GM21825 (cell line): Measurements from ENCODE around the gene AP1B1.
"Not testable (repeated sequence)": the region's sequence is repeated elsewhere in the genome, so short reads cannot be mapped to it uniquely, and the experiment has no call there.

Source experiments
- ATAC-seq: cut with Tn5 transposase; IDR thresholded peaks from one replicate; pipeline ENCODE4 v1.9.1; 2021; ENCODE audit warnings: mild to moderate bottlenecking, moderate library complexity; ENCODE audit not compliant: unreplicated experiment

AP1B1 gene

GRCh38 chr22:29351891-29352290 is 36.5 kb downstream of the AP1B1 start:
- no peak for ATAC-seq

- no peak for ATAC-seq
Measured at GRCh38 chr22:29351042-29351441, 37.3 kb downstream of the AP1B1 start.

- ATAC-seq = no peak
Measured at GRCh38 chr22:29348956-29349355, 39.4 kb downstream of the AP1B1 start.

GRCh38 chr22:29348041-29348440 is 40.3 kb downstream of the AP1B1 start:
- no peak for ATAC-seq

GRCh38 chr22:29346659-29347058 is 41.7 kb downstream of the AP1B1 start:
- ATAC-seq = no peak

GRCh38 chr22:29345932-29346331 is 42.4 kb downstream of the AP1B1 start:
- no peak for ATAC-seq

- ATAC-seq = not testable (repeated sequence)
Measured at GRCh38 chr22:29344889-29345288, 43.5 kb downstream of the AP1B1 start.

GRCh38 chr22:29344137-29344536 is 44.2 kb downstream of the AP1B1 start:
- no peak for ATAC-seq

- ATAC-seq = no peak
Measured at GRCh38 chr22:29343313-29343805, 45.0 kb downstream of the AP1B1 start.

GRCh38 chr22:29342577-29343312 is 45.6 kb downstream of the AP1B1 start:
- no peak for ATAC-seq

GRCh38 chr22:29342177-29342576 is 46.2 kb downstream of the AP1B1 start:
- no peak for ATAC-seq

- no peak for ATAC-seq
Measured at GRCh38 chr22:29341849-29342127, 46.6 kb downstream of the AP1B1 start.

- no peak for ATAC-seq
Measured at GRCh38 chr22:29341056-29341848, 47.1 kb downstream of the AP1B1 start.

- ATAC-seq = no peak
Measured at GRCh38 chr22:29340566-29340965, 47.8 kb downstream of the AP1B1 start.

- ATAC-seq = no peak
Measured at GRCh38 chr22:29339381-29340235, 48.8 kb downstream of the AP1B1 start.

- ATAC-seq = no peak
Measured at GRCh38 chr22:29338398-29338797, 50.0 kb downstream of the AP1B1 start.

GRCh38 chr22:29337631-29338284 is 50.6 kb downstream of the AP1B1 start:
- no peak for ATAC-seq

- no peak for ATAC-seq
Measured at GRCh38 chr22:29336751-29337490, 51.4 kb downstream of the AP1B1 start.

- ATAC-seq = no peak
Measured at GRCh38 chr22:29335656-29336055, 52.7 kb downstream of the AP1B1 start.

- ATAC-seq = no peak
Measured at GRCh38 chr22:29334696-29335344, 53.5 kb downstream of the AP1B1 start.
